Mucosa of descending colon (tissue), 3 donors: ENCODE data around the gene PLXNA3. TPM values are rescaled to one million over a fixed set of nuclear protein-coding genes. Genes with fewer than 3 reads are reported as not detected.

ENCODE experiments used
- ATAC-seq: fragments of 200-7000 bp; cut with Tn5 transposase; one replicate; pipeline ENCODE4 v1.9.1; 2020; ENCODE audit warnings: mild to moderate bottlenecking, moderate library complexity
- DNase-seq, 3 donors: peaks; one replicate each; pipeline ENCODE4 v3.0.0-alpha.2; 2020
- H3K36me3 ChIP-seq: fragments of 200-600 bp; one replicate; pipeline ENCODE4 v1.8.0; 2021; ENCODE audit warnings: low read depth, mild to moderate bottlenecking
- H3K4me1 ChIP-seq: fragments of 200-600 bp; one replicate; pipeline ENCODE4 v1.8.0; 2021; ENCODE audit warnings: low read depth, mild to moderate bottlenecking
- H3K4me3 ChIP-seq: fragments of 200-600 bp; one replicate; pipeline ENCODE4 v1.8.0; 2021; ENCODE audit warnings: mild to moderate bottlenecking
- H3K9me3 ChIP-seq: fragments of 200-600 bp; one replicate; pipeline ENCODE4 v1.8.0; 2021; ENCODE audit warnings: mild to moderate bottlenecking
- intact Hi-C, 2 donors: fragments of 100-400 bp; cut with DNase I in 1 of 2; cut with micrococcal nuclease in 1 of 2; formaldehyde crosslinking; loops; one replicate each; pipeline versions ENCODE4 v1.11.0 to v1.11.1; 2022; cut with DNase I, micrococcal nuclease
- total RNA-seq, 3 donors: library from RNA; stranded (reverse); fragmentation: NEBNext Ultra II Directional in 2 of 3; extraction: Animal tissue kit (Norgen Biotek cat#: 25700) in 2 of 3; gene quantifications; one replicate each; pipeline versions ENCODE4 v1.2.1 to v1.2.4, GENCODE V29; 2021 to 2023
- TF ChIP-seq, protein P1 (sequence below): fragments of 200-600 bp; IDR thresholded peaks from one replicate; pipeline ENCODE4 v1.8.0; 2022; ENCODE audit warnings: antibody characterized with exemption, mild to moderate bottlenecking
- donor health status: DM: no; HTN: no; CAD: no; lungs with moderate emphysema.
- donor health status: DM: no; HTN: no; CAD: no.
- donor health status: DM: no; HTN: yes; CAD: no.

PLXNA3 gene
- total RNA-seq, 3 donors from 2014 or later: 24.8 to 66.1 (median 51.7) TPM

DNA sequence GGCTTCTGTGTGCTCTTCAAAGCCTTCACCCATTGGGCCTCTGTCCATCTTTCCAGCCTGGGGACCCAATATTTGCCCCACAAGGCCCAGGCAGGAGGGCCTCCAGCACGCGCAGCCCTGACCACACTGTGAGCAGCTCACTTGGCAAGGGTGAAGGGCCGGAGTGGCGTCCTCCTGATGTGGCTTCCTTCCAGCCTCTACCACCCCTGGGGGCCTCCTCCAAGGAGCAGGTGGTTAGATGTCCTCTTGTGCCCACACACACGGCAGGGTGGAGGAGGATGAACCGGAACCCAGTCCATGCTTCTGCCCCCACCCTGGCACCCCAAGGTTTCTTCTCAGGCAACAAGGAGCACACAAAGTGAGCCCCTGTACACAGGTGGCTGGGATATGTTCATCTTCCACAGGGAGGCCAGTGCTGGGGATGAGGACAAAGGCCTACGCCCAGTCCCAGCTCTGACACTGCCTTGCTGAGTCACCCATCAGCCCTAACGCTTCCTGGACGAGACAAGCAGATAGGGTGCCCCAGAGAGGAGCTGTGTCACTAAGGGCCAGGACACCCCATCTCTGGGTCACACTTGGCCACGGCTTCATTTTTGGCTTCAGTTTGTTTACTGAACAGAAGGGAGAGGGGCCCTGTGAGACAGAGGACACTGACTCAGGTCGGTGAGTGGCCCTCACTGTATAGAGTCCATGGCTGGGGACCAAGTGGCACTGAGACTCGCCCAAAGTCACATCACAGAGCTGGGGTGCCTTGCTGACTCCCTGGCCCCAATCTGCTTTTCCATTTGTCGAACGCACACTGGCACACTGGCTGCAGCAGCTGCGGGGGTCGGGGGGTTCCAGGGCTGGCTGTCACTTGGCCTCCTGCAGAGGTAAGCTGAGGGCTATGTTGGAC is 26.4 kb downstream of the PLXNA3 start:
- no peak for DNase-seq
- ATAC-seq: peak; percentile 58
- TF ChIP-seq, protein P1, sequence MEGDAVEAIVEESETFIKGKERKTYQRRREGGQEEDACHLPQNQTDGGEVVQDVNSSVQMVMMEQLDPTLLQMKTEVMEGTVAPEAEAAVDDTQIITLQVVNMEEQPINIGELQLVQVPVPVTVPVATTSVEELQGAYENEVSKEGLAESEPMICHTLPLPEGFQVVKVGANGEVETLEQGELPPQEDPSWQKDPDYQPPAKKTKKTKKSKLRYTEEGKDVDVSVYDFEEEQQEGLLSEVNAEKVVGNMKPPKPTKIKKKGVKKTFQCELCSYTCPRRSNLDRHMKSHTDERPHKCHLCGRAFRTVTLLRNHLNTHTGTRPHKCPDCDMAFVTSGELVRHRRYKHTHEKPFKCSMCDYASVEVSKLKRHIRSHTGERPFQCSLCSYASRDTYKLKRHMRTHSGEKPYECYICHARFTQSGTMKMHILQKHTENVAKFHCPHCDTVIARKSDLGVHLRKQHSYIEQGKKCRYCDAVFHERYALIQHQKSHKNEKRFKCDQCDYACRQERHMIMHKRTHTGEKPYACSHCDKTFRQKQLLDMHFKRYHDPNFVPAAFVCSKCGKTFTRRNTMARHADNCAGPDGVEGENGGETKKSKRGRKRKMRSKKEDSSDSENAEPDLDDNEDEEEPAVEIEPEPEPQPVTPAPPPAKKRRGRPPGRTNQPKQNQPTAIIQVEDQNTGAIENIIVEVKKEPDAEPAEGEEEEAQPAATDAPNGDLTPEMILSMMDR: no peak
- intact Hi-C loops: no loop called here
- Histone ChIP-seq H3K4me1 (no peaks in the 10 kb centered on the region), H3K9me3 (no peaks in the 10 kb centered on the region), H3K36me3 (no peaks in the 10 kb centered on the region), H3K4me3 (no peak overlapping the region)

DNA sequence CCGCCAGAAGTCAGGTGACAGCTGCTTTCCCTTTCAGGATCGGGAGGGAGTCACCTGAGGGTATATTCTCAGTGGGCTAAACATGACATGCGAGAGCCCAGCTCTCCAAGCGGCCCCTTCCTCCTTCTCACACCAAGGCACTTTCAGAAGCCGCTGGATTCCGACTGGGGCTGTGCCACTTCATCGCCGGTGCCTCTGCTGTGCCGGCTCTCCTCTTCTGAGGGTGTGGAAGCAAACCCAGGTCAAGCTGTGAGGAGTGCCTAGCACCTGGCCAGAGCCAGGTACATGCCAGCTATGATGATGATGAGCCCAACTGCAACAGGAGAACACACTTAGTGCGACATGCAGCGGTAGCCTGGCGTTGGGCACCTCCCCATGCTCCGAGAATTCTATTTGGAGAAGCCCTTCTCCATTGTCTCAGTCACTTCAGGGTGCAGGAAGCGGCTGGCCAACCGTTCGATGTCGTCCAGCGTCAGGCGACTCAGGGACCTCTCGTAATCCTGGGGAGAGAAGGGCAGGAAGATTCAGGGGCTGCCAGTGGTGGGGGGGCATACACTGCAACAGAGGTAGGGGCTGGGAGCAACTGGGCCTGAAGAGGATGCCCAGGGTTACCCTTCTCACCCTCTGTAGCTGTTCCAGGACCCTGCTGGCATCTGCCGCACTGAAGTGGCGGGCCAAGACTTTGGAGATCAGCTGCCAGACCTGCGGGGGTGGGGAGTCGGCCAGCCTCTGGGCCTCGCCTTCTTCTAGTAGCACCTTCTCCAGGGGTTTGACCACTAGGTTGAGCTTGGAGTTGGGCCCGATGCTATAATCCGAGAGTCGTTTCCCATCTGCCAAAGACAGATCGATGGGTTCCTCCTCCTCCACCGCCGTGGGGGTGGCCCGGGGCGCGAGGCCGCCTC is 27.3 kb downstream of the PLXNA3 start:
- TF ChIP-seq, protein P1: no peak
- Histone ChIP-seq H3K4me3 (peak overlapping the region; percentile 65), H3K36me3 (no peaks in the 10 kb centered on the region), H3K9me3 (no peaks in the 10 kb centered on the region), H3K4me1 (no peaks in the 10 kb centered on the region)
- ATAC-seq (no peak), DNase-seq (no peak)
- intact Hi-C loops: no loop called here

DNA sequence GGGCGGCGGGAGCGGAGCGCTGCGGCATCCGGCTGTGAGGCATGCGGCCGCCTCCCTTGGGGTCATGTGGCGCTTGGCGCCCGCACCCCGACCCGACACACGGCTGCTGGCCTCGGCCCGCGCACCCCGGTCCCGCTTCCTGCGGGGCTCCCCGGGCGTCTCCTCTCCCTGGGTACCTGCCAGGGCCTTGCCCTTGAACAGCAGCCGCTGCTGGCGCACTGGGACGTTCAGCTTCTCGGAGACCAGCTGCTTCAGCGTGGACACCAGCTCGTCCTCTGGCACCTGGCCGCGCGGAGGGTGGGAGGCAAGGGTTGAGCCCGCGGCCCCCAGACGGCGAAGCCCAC is 27.9 kb downstream of the PLXNA3 start:
- peak overlapping the region; percentile 65 for H3K4me3 ChIP-seq
- no peaks in the 10 kb centered on the region for H3K4me1 ChIP-seq
- DNase-seq: peak; percentile 36 to 72 (median 58)
- intact Hi-C loops: no loop called here
- TF ChIP-seq, protein P1: no peak
- no peaks in the 10 kb centered on the region for H3K36me3 ChIP-seq
- ATAC-seq: peak; percentile 4
- H3K9me3 ChIP-seq: no peaks in the 10 kb centered on the region

DNA sequence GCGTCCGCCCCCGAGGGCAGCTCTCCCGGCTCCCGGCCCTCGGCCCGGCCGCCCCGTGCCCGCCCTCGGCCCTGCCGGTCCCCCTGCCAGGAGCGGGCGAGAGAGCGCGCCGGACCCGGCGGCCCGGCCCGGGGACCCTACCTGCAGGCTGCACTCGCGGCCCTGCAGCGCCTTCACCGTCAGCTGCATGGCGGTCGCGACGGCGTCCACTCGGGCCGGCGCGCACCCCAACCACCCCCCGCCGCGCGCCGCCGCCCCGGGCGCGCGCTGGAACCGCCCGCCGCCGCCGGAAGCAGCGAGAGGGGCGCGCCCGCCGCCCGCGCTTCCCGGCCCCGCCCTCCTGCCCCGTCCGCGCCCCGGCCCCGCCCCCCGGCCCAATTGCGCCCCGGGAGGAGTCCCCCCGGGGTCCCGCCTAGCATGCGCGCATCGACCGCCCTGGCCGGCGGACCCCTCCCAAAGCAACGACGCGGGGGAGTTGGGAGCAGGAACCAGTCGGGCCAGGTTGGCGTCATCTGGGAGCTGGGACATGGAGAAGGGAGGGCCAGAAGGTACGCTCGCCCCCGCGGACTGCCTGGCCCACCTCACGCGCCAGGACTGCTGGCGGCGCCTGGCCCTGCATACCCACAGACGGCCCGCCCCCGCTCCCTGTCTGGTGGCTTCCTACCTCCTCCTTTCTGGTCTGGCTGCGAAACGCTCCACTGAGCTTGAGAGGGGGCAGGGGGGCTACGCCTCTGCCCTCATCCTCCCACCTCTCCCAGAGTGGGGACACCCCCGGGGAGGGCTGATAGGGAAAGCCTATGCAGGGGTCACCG is 28.5 kb downstream of the PLXNA3 start, which contains the start of gene UBL4A:
TSS of gene UBL4A (minus strand) at position 220 of the 812 bp plus-strand sequence. CDS start at position 189, 31 bp downstream.
- peak; percentile 59 to 81 (median 79) for DNase-seq
- TF ChIP-seq, protein P1: no peak
- Histone ChIP-seq H3K36me3 (no peaks in the 10 kb centered on the region), H3K4me3 (peak within 1 kb of the TSS; percentile 65), H3K4me1 (no peaks in the 10 kb centered on the region), H3K9me3 (no peaks in the 10 kb centered on the region)
- peak; percentile 58 for ATAC-seq
- intact Hi-C loops: no loop called here
